Skeletal muscle tissue (tissue), 4 donors: ENCODE measurements around the gene NLN. TPM values are rescaled to one million over a fixed set of nuclear protein-coding genes. Genes with fewer than 3 reads are reported as not detected.
A peak's percentile ranks its signal among the peaks of the same experiment; 100 is the strongest.
"Not testable (repeated sequence)": the region's sequence is repeated elsewhere in the genome, so short reads cannot be mapped to it uniquely, and the experiment has no call there.

ENCODE experiments used
- H3K27ac ChIP-seq: one replicate; pipeline ENCODE4 v1.7.0; 2013; ENCODE audit warnings: mild to moderate bottlenecking, low read depth, low read length, inconsistent platforms
- H3K27me3 ChIP-seq, 3 donors: one replicate each; pipeline ENCODE4 v1.7.0; 2013; ENCODE audit warnings: low read length in 3 of 3; ENCODE audit not compliant: control insufficient read depth in 3 of 3, insufficient read depth in 3 of 3
- H3K36me3 ChIP-seq, 3 donors: one replicate each; pipeline ENCODE4 v1.7.0; 2013; ENCODE audit warnings: low read length in 3 of 3; ENCODE audit not compliant: control insufficient read depth in 3 of 3, insufficient read depth in 3 of 3
- H3K4me1 ChIP-seq, 3 donors: one replicate each; pipeline ENCODE4 v1.7.0; 2013; ENCODE audit warnings: low read length in 3 of 3, mild to moderate bottlenecking in 3 of 3; ENCODE audit not compliant: control insufficient read depth in 3 of 3, insufficient read depth in 3 of 3
- H3K4me3 ChIP-seq, 3 donors: one replicate each; pipeline ENCODE4 v1.7.0; 2013; ENCODE audit warnings: low read length in 3 of 3
- H3K9ac ChIP-seq, 3 donors: one replicate each; pipeline ENCODE4 v1.7.0; 2013; ENCODE audit warnings: low read length in 3 of 3, mild to moderate bottlenecking in 3 of 3, moderate library complexity in 2 of 3, low read depth in 1 of 3
- H3K9me3 ChIP-seq, 3 donors: one replicate each; pipeline ENCODE4 v1.7.0; 2013; ENCODE audit warnings: low read length in 3 of 3; ENCODE audit not compliant: control insufficient read depth in 3 of 3
- total RNA-seq: library from RNA; depleted of rRNA; stranded (reverse); fragments of >200 nt; gene quantifications from one replicate; pipeline ENCODE4 v1.2.3, GENCODE V29; 2014
- donor health status: Osteomylitis.

Gene NLN
- total RNA-seq, 1 donor from 2014 or later, result 18.8 TPM

DNA sequence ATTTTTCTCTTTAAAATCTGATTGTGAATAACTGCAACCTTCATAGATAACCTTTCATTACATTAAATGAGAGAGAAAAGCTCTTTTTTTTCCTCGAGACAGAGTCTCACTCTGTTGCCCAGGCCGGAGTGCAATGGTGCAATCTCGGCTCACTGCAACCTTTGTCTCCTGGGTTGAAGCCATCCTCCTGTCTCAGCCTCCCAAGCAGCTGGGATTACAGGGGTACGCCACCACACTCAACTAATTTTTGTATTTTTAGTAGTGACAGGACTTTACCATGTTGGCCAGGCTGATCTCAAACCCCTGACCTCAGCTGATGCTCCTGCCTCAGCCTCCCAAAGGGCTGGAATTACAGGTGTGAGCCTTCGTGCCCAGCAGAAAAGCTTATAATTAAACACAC lies 134.5 kb downstream of the NLN start:
- Histone ChIP-seq H3K4me1 (no peaks in the 10 kb centered on the region), H3K27ac (no peak overlapping the region), H3K36me3 (no peaks in the 10 kb centered on the region), H3K27me3 (no peaks in the 10 kb centered on the region), H3K9ac (no peak overlapping the region), H3K4me3 (no peak overlapping the region), H3K9me3 (peaks cover 0 to 2% (median 0%) of the 10 kb centered on the region in 3 donors)

DNA sequence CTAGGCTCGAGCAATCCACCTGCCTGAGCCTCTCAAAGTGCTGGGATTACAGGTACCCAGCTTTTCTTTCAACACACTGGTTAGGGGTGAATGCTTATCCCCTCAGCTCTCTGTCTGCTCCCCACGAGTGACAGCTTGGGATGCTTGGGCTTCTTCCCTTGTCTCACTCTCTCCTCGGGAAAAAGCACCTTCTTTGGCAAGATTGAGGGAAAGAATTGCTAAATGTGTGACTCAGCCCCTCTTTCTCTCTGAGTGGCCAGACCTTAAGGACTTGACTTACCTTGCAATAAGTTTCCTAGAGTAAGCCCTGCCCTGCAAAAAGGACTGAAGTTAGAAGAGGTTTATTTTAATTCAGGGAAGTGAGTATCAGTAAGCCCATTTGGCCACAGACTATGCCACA lies 136.3 kb downstream of the NLN start:
- Histone ChIP-seq H3K27me3 (no peaks in the 10 kb centered on the region), H3K27ac (no peak overlapping the region), H3K4me1 (no peaks in the 10 kb centered on the region), H3K9ac (no peak overlapping the region), H3K9me3 (no peaks in the 10 kb centered on the region), H3K4me3 (no peak overlapping the region), H3K36me3 (no peaks in the 10 kb centered on the region)

DNA sequence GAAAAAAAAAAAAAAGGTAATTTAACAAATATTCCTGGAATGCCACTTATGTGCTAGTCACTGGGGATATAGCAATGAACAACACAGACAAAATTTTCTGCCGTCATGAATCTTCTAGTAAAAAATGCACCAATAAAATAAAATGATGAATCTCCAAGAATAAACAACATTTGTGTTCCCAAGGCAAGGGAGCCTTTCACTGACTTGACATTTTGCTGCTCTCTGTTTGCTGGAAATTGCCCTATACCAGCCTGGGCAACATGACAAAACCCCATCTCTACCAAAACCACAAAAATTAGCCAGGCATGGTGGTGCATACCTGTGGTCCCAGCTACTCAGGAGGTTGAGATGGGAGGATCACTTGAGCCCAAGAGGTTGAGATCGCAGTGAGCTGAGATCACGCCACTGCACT lies 139.8 kb downstream of the NLN start:
- Histone ChIP-seq H3K9ac (no peak overlapping the region), H3K36me3 (no peaks in the 10 kb centered on the region), H3K4me3 (no peak overlapping the region), H3K9me3 (no peaks in the 10 kb centered on the region), H3K4me1 (no peaks in the 10 kb centered on the region), H3K27ac (no peak overlapping the region), H3K27me3 (no peaks in the 10 kb centered on the region)

DNA sequence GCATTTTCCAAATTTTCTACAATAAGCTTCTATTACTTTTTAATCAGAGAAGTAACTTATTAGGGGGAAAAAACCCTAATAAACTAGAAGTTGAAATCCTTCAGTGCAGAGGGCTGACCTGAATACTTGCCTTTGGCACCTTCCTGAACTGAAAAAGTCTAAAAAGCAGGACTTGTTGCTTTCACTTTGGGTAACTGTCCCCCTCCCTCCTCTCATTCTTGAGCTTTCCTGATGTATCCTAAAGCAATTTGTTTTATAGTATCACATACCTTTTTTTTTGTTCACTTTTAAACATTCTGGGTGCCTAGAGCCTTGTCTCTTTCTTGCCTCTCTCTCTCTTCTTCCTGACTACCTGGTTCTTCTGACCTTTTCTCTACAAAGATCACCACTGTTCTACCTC lies 140.4 kb downstream of the NLN start:
- H3K27me3 ChIP-seq, result no peaks in the 10 kb centered on the region
- no peak overlapping the region for H3K9ac ChIP-seq
- peaks cover 0 to 3% (median 0%) of the 10 kb centered on the region in 3 donors for H3K4me1 ChIP-seq
- no peaks in the 10 kb centered on the region for H3K9me3 ChIP-seq
- H3K4me3 ChIP-seq, result no peak overlapping the region
- H3K36me3 ChIP-seq, result no peaks in the 10 kb centered on the region
- no peak overlapping the region for H3K27ac ChIP-seq

DNA sequence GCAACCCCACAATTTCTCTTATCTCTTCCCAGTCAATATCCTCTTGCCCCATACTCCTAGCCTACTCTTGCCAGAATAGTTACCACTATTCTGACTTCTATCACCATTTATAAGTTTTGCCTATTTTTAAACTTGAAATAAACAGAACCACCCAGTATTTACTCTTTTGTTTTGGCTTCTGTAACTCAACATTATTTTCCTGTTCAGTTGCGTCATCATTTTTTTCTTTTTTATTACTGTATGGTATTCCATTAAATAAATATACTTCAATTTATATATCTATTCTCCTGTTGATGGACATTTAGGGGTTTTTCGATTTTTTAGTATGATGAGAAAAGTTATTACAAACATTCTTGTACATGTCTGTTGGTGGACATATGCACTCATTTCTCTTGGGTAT lies 141.7 kb downstream of the NLN start:
- peaks cover 0 to 4% (median 0%) of the 10 kb centered on the region in 3 donors for H3K4me1 ChIP-seq
- H3K27ac ChIP-seq, result no peak overlapping the region
- H3K27me3 ChIP-seq, result no peaks in the 10 kb centered on the region
- no peak overlapping the region for H3K4me3 ChIP-seq
- H3K9ac ChIP-seq, result no peak overlapping the region
- H3K36me3 ChIP-seq, result no peaks in the 10 kb centered on the region
- H3K9me3 ChIP-seq, result no peaks in the 10 kb centered on the region

DNA sequence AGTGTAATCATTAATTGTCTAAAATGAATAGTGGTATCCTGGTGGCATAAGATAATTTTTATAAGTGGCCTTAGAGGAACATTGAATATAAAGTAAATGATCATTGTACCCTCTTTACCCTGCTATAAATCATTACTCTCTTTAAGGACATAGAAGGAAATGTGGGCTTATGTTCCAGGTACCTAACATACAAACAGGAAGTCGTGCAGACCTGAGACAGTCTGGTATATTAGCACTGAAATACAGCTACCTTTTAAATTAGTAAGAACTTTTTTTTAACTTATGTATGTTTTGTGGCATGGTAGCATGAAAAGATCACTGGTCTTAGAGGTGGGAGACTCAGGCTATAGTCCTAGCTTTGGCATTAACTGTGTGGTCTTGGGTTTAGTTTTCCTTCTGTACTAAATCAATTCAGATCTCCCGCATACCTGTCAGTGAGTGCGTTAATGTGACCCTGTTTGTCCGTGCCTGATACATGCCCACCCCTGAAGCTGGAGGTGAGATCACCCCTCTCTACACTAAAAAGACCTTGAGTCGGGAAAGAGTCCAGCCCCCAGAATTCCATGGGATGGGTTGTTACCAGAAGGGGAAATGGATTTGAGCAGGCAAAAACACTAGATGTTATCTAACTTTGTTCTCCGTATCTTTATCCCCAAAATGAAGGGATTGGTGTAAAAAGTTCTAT lies 145.0 kb downstream of the NLN start:
- Histone ChIP-seq H3K36me3 (no peaks in the 10 kb centered on the region), H3K9me3 (no peaks in the 10 kb centered on the region), H3K4me1 (peaks cover 0 to 4% (median 0%) of the 10 kb centered on the region in 3 donors), H3K27ac (no peak overlapping the region), H3K9ac (no peak overlapping the region), H3K27me3 (no peaks in the 10 kb centered on the region), H3K4me3 (no peak overlapping the region)

DNA sequence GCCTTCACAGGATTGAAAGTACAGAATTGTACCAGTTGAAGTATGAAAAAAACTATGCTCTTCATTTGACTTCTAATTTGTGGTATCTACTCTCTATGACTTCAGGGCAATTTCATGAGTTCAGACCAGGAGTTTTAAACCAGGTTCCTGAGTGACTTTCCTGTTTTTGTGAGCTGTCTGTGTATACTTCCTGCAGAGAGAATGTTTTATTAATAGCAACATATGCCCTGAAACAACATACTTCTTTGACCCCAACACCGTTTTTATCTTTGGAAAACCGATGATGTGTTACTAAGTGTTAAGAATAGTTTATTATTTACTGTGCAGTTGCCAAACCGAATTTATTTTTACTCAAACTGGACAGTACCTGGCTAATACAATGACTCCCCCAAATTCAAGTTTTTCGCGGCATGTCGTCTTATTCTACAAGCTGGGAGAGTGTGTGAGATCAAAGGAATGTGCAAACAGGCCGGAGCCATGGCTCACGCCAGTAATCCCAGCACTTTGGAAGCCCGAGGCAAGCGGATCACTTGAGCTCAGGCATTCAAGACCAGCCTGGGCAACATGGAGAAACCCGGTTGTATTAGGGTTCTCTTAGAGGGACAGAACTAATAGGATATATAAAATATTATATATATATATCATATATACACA lies 145.7 kb downstream of the NLN start:
- no peak overlapping the region for H3K27ac ChIP-seq
- no peaks in the 10 kb centered on the region for H3K36me3 ChIP-seq
- H3K9ac ChIP-seq, result peak overlapping the region in 1 of 3 donors; percentile 3
- peaks cover 0 to 4% (median 0%) of the 10 kb centered on the region in 3 donors for H3K4me1 ChIP-seq
- peak overlapping the region in 2 of 3 donors; percentile 39 to 43 for H3K4me3 ChIP-seq
- H3K27me3 ChIP-seq, result no peaks in the 10 kb centered on the region
- H3K9me3 ChIP-seq, result no peaks in the 10 kb centered on the region

DNA sequence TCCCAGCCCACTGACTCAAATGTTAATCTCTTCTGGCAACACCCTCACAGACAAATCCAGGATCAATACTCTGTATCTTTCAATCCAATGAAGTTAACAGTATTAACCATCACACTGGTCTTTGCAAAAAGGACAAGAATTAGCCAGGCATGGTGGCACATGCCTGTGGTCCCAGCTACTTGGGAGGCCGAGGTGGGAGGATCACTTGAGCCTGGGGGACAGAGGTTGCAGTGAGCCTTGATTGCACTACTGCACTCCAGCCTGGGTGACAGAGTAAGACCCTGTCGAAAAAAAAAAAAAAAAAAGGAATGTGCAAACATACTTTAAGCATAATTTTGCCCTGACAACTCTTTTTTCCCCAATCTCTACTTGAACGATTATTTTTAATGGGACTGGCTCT lies 146.5 kb downstream of the NLN start:
- no peak overlapping the region for H3K27ac ChIP-seq
- H3K9ac ChIP-seq, result no peak overlapping the region
- H3K4me3 ChIP-seq, result no peak overlapping the region
- peaks cover 0 to 4% (median 0%) of the 10 kb centered on the region in 3 donors for H3K4me1 ChIP-seq
- H3K9me3 ChIP-seq, result no peaks in the 10 kb centered on the region
- H3K27me3 ChIP-seq, result no peaks in the 10 kb centered on the region
- no peaks in the 10 kb centered on the region for H3K36me3 ChIP-seq

DNA sequence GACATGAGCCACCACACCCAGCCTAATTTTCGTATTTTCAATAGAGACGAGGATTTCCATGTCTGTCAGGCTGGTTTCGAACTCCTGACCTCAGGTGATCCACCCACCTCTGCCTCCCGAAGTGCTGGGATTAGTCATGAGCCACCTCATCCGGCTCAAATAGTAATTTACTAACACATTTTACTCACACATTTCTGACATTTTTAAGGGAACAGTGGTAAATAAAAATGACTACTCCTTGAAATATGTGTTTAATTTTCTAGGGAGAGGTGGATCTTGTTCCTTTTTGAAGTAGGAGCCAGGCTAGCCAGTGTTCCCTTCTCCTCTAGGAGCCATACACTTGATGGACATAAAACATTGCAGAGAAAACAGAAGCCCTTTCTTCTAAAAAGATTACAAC lies 149.2 kb downstream of the NLN start:
- H3K27ac ChIP-seq, result no peak overlapping the region
- peaks cover 0 to 4% (median 0%) of the 10 kb centered on the region in 3 donors for H3K4me1 ChIP-seq
- H3K4me3 ChIP-seq, result no peak overlapping the region
- no peak overlapping the region for H3K9ac ChIP-seq
- H3K9me3 ChIP-seq, result no peaks in the 10 kb centered on the region
- H3K27me3 ChIP-seq, result no peaks in the 10 kb centered on the region
- H3K36me3 ChIP-seq, result no peaks in the 10 kb centered on the region

DNA sequence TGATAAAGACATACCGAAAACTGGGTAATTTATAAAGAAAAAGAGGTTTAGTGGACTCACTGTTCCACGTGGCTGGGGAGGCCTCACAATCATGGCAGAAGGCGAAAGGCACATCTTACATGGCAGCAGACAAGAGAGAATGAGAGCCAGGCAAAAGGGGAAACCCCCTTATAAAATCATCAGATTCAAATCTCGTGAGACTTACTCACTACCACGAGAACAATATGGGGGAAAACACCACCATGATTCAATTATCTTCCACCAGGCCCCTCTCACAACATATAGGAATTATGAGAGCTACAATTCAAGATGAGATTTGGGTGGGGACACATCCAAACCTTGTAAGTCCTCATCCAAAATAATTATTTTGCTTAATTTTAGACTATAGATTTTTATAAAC lies 149.8 kb downstream of the NLN start:
- not testable (repeated sequence) for H3K9me3 ChIP-seq, H3K27ac ChIP-seq, H3K27me3 ChIP-seq, H3K36me3 ChIP-seq, H3K4me3 ChIP-seq, H3K9ac ChIP-seq, H3K4me1 ChIP-seq
